GM19099 (cell line): Measurements from ENCODE around the gene CPNE1.

ENCODE experiments used
- POLR2A ChIP-seq: IDR thresholded peaks from 3 replicates; pipeline ENCODE4 v1.6.1; 2011; ENCODE audit warnings: low read depth; ENCODE audit not compliant: insufficient read length; ENCODE audit errors: extremely low read depth

CPNE1 gene

GRCh38 chr20:35638751-35639150 lies 25.9 kb downstream of the CPNE1 start:
- no peak for TF ChIP-seq POLR2A

DNA sequence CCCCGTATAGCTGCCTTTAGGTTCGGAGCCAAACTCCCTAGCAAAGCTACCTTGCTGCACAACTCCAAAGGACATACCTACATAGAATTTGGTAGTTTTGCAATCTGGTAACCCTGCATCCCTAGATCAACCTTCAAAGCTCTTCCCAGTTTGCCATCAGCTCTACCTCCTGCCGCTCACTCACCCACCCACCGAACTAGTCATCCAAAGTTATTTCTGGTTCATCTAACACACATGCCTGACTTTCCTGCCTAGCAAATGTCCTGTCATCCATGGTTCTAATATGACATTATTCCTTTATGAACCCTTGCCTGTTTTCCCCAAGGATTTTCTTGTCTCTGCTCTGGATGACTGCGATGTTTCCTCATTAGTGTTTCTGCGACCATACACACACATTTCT lies 27.4 kb downstream of the CPNE1 start:
- TF ChIP-seq POLR2A = no peak

DNA sequence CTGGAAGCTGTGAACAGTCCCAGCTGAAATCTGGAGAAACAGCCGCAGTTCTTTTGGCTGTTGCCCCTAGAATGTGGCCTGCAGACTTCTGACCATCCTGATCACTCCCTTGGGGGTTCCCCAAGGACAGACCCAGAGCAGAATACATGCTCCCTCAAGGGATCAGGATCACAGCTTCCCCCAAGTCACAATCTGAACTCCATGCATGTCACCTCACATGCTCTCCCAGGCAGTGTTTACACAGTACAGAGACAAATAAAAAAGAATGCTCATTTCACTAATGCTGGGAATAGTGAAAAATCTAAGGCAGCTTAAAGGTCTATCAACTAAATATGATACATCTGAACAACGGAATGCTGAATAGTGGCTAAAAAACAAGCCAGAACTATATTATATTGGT lies 28.6 kb downstream of the CPNE1 start:
- TF ChIP-seq POLR2A = no peak

DNA sequence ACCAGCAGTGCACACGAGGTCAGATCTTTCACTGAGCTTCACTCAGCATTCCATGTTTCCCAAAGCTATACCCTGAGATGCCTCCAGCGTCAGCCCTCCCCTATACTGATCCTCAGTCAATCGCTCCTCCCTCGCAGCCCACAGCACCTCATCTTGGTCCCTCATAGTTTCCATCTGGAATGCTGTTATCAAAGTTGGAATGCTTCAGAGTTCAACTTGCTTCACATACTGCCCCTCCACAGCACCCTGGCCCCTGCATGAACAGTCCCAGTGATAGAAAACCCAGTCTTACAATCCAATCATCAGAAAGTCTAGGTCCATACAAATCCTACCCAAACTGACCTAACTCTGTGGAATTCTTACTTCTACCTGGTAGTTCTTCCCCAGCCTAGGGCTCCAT lies 29.0 kb downstream of the CPNE1 start:
- TF ChIP-seq POLR2A = no peak

- no peak for TF ChIP-seq POLR2A
Measured at GRCh38 chr20:35632539-35633115, 32.1 kb downstream of the CPNE1 start.

DNA sequence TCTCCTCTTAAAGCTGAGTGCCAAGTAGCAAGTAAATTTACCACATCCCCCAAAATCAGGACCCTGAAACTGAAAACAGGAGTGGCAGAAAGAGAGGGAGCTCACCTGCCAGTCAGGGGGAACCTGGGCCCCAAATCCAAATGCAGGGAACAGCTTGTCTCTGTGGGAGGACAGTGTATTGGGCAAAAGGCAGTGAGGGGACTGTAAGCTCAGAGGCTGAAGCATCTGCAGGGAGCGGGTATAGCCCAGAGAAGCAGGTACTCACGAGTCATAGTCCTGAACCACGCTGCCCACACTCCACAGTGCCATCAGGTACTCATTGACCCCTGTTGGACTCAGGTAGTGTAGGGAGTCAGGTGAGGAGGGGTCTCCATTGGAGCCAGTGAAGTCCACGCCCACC lies 34.1 kb downstream of the CPNE1 start:
- no peak for TF ChIP-seq POLR2A

DNA sequence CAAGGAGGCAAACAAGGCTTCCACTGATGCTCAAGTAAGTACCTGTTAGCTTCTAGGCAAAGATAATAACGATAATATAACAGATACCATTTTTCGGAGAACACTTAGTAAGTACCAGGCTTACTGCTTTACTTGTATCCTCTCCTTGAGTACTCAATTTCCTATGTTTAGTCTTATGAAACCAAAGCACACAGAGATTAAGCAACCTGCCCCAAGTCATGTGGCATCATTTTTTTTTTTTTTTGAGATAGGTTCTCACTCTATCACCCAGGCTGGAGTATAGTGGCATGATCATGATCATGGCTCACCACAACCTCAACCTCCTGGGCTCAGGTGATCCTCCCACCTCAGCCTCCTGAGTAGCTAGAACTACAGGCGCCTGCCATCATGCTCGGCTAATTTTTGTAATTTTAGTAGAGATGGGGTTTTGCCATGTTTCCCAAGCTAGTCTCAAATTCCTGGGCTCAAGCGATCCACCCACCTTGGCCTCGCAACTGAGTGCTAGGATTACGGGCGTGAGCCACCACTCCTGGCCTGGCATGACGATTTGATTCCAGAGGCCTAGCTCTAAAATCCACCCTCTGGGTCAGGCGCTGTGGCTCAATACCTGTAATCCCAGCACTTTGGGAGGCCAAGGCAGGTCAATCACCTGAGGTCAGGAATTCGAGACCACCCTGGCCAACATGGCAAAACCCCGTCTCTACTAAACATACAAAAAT lies 35.1 kb downstream of the CPNE1 start:
- TF ChIP-seq POLR2A = no peak

- no peak for TF ChIP-seq POLR2A
Measured at GRCh38 chr20:35627121-35627520, 37.6 kb downstream of the CPNE1 start.

GRCh38 chr20:35626386-35627001 lies 38.2 kb downstream of the CPNE1 start:
- TF ChIP-seq POLR2A = no peak

DNA sequence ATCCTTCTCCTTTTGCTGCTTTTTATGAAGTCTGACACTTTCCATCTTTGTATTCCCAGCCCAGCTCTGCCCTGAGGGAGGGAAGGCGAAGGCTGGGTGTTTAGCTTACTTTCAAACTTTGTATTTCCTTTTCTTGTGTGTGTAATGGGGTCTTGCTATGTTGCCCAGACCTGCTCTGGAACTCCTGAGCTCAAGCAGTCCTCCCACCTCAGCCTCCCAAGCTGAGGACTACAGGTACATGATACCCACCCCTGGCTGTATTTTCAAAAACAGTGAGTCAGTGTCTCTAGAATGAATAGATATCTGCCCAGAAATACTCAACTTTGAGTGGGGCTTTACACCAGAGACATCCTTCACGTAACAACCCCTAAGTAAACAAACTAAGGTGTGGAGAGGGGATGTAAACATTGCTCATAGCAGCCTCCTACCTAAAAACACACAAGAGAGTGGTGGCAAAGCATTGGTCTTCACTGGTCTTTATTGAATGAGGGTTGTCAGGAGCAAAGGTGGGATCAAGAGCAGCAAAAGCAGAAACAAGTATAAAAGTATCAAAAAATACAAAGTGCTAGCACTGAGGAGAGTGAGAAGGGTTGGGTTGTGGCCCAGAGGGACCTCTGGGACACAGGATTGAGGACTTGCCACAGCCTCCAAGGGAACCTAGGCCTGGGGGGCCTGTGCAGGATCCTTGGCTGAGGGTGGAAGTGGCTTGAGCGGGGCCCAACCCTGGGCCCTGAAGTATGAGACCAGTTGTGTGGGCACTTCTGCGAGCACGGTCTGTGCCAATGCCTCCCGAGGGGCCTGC lies 38.9 kb downstream of the CPNE1 start:
- no peak for TF ChIP-seq POLR2A

- TF ChIP-seq POLR2A = no peak
Measured at GRCh38 chr20:35621560-35621946, 43.1 kb downstream of the CPNE1 start.

GRCh38 chr20:35620818-35621559 lies 43.7 kb downstream of the CPNE1 start:
- TF ChIP-seq POLR2A = no peak

DNA sequence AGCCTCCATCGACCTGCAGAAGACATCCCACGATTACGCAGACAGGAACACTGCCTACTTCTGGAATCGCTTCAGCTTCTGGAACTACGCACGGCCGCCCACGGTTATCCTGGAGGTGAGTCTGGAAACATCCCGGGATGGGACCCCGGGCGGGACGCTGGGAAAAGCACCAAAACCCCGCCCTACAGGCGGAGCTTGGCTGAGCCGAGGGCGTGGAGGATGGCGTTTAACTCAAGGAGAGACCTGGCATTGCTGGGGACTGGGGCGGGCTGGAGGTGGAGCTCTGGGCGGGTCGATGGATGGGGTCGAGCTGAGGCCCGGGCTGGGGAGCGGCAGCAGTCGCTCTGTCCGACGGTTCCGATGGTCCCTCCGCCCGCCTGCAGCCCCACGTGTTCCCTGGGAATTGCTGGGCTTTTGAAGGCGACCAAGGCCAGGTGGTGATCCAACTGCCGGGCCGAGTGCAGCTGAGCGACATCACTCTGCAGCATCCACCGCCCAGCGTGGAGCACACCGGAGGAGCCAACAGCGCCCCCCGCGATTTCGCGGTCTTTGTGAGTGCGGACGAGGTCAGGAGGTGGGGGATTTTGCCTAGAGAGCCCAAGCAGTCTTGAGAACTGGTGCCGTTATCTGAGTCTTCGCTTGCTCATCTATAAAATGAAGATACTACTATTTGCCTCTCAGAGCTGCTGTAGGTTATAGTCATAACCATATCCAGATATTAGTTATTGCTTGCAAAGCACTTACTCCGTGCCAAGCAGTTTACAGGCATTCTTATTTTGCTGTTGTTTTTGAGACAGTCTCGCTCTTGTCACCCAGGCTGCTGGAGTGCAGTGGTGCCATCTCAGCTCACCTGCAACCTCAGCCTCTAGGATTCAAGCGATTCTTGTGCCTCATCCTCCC lies 45.3 kb downstream of the CPNE1 start:
- peak; percentile 37 for TF ChIP-seq POLR2A
